K562 (cell line): ENCODE data around the gene DTD1. TPM values are rescaled to one million over a fixed set of nuclear protein-coding genes. Genes with fewer than 3 reads are reported as not detected.

ENCODE experiments used
- ATAC-seq: fragments of 200-7000 bp; cut with Tn5 transposase; 3 replicates; pipeline ENCODE4 v1.9.1; 2020; ENCODE audit warnings: moderate library complexity
- BruUV-seq: library from RNA; stranded (reverse); fragments of 400-500 nt; replicated peaks from 2 replicates; lab custom pipeline; 2021; lab: Mats Ljungman, UMichigan
- CTCF ChIA-PET: fragments of 300-600 bp; formaldehyde crosslinking; extraction: SDS; loops from one replicate; lab custom pipeline; 2021; ENCODE audit warnings: low intra/inter-chr PET ratio; lab: Yijun Ruan, JAX
- POLR2A ChIA-PET: fragments of 300-600, 350-650 bp; sonication (Branson Sonifier 250); formaldehyde crosslinking; extraction: SDS; loops from one replicate; lab custom pipeline; 2021; ENCODE audit warnings: antibody characterized with exemption, inconsistent platforms; lab: Yijun Ruan, JAX
- DNase-seq, 4 experiments: peaks; one replicate each; pipeline versions ENCODE4 v3.0.0 to v3.0.0-alpha.2; 2011 to 2018; ENCODE audit warnings: low spot score in 3 of 4, mixed read lengths in 3 of 4; ENCODE audit errors: extremely low read depth in 1 of 4
- FAIRE-seq: peaks from 2 replicates; lab custom pipeline; 2011; peaks lifted over from hg19 to GRCh38; lab: Jason Lieb, UNC
- H2AFZ ChIP-seq: 2 replicates; pipeline ENCODE4 v1.6.0; 2011; ENCODE audit warnings: low read depth, low read length, control low read depth, inconsistent platforms
- H3K27ac ChIP-seq: fragments of 200-600 bp; 3 replicates; pipeline ENCODE4 v1.8.0; 2011; ENCODE audit warnings: low read depth, mild to moderate bottlenecking, control low read depth, inconsistent platforms, low read length, moderate library complexity, mixed read lengths; ENCODE audit errors: extremely low read depth
- H3K27me3 ChIP-seq, 2 experiments: fragments of 300-600 bp in 1 of 2; 2 replicates in 1 of 2; 3 replicates in 1 of 2; pipeline versions ENCODE4 v1.6.0 to v1.8.0; 2011; ENCODE audit warnings: inconsistent platforms in 2 of 2, low read length in 2 of 2, mild to moderate bottlenecking in 1 of 2, mixed read lengths in 1 of 2, moderate library complexity in 1 of 2; ENCODE audit not compliant: control insufficient read depth in 2 of 2, insufficient read depth in 2 of 2
- H3K36me3 ChIP-seq: fragments of 300-600 bp; 3 replicates; pipeline ENCODE4 v1.8.0; 2011; ENCODE audit warnings: mild to moderate bottlenecking, low read length, inconsistent platforms; ENCODE audit not compliant: control insufficient read depth, insufficient read depth
- H3K4me1 ChIP-seq, 2 experiments: fragments of 200-600 bp in 1 of 2; replicated peaks in 1 of 2; 2 replicates in 1 of 2; 3 replicates in 1 of 2; pipeline versions ENCODE4 v1.5.1 to v1.8.0; 2011; ENCODE audit warnings: inconsistent platforms in 2 of 2, low read length in 2 of 2, mild to moderate bottlenecking in 1 of 2, mixed read lengths in 1 of 2, moderate library complexity in 1 of 2; ENCODE audit not compliant: control insufficient read depth in 2 of 2, insufficient read depth in 2 of 2
- H3K4me2 ChIP-seq: 2 replicates; pipeline ENCODE4 v1.6.1; 2011; ENCODE audit warnings: low read length, control low read depth, inconsistent platforms, mixed read lengths; ENCODE audit not compliant: insufficient read depth
- H3K4me3 ChIP-seq: fragments of 200-600 bp; sonication (generic), shearing (Covaris generic); 2 replicates; pipeline ENCODE4 v1.5.1; 2016; ENCODE audit warnings: control low read depth, inconsistent platforms
- H3K79me2 ChIP-seq: fragments of 200-600 bp; 3 replicates; pipeline ENCODE4 v1.8.0; 2011; ENCODE audit warnings: low read length, inconsistent platforms; ENCODE audit not compliant: control insufficient read depth, insufficient read depth
- H3K9ac ChIP-seq, 2 experiments: 2 replicates each; pipeline versions ENCODE4 v1.6.0 to v1.6.1; 2011; ENCODE audit warnings: low read depth in 2 of 2, low read length in 2 of 2, control low read depth in 1 of 2, inconsistent platforms in 1 of 2, mild to moderate bottlenecking in 1 of 2, mixed read lengths in 1 of 2; ENCODE audit not compliant: insufficient read depth in 1 of 2
- H3K9me1 ChIP-seq: one replicate; pipeline ENCODE4 v1.6.0; 2011; ENCODE audit warnings: inconsistent platforms, mild to moderate bottlenecking, low read length, moderate library complexity; ENCODE audit not compliant: control insufficient read depth, insufficient read depth
- H3K9me3 ChIP-seq: replicated peaks from 2 replicates; pipeline ENCODE4 v1.5.1; 2011; ENCODE audit warnings: low read depth, low read length, inconsistent platforms; ENCODE audit not compliant: control insufficient read depth, insufficient read depth
- H4K20me1 ChIP-seq: replicated peaks from 2 replicates; pipeline ENCODE4 v1.6.1; 2011; ENCODE audit warnings: low read length, inconsistent platforms, mixed read lengths; ENCODE audit not compliant: control insufficient read depth, insufficient read depth
- CHCHD3 ChIP-seq: fragments of 250-450 bp; sonication (Bioruptor Pico); IDR thresholded peaks from 2 replicates; pipeline ENCODE4 v2.1.2; 2022; ENCODE audit warnings: mild to moderate bottlenecking
- ELF2 ChIP-seq: fragments of 250-450 bp; sonication (Bioruptor Pico); IDR thresholded peaks from 2 replicates; pipeline ENCODE4 v1.5.0; 2021; ENCODE audit warnings: mild to moderate bottlenecking
- MAZ ChIP-seq, 2 experiments: fragments of 450-650 bp in 1 of 2; sonication (generic) in 1 of 2; formaldehyde crosslinking; IDR thresholded peaks in 1 of 2; conservative IDR thresholded peaks in 1 of 2; 2 replicates each; pipeline versions ENCODE4 v1.4.0 to v1.5.0; 2020; ENCODE audit warnings: mild to moderate bottlenecking in 1 of 2, missing genetic modification reagents in 1 of 2
- POLR2A ChIP-seq: fragments of 450-650 bp; conservative IDR thresholded peaks from 2 replicates; pipeline ENCODE4 v1.6.1; 2016
- ZNF696 ChIP-seq: fragments of 250-450 bp; sonication (Bioruptor Pico); conservative IDR thresholded peaks from 2 replicates; pipeline ENCODE4 v1.4.0; 2020; ENCODE audit warnings: mild to moderate bottlenecking, moderate library complexity
- ZSCAN29 ChIP-seq: fragments of 450-650 bp; IDR thresholded peaks from 2 replicates; pipeline ENCODE4 v1.6.1; 2017
- WGBS: fragments of 100-300 bp; shearing (Covaris generic); methylation state at CpG from one replicate; pipeline ENCODE4 v1.1.6; 2016; ENCODE audit warnings: low coverage, mixed read lengths; ENCODE audit not compliant: insufficient coverage; ENCODE audit errors: missing lambda C conversion rate; 5-methylcytosine and 5-hydroxymethylcytosine counted together
- in situ Hi-C: fragments of 300-500 bp; cut with MboI; formaldehyde crosslinking; loops from 4 replicates; pipeline ENCODE4 v1.15.0; 2018; ENCODE audit warnings: inconsistent platforms, mixed read lengths
- intact Hi-C: fragments of 100-400 bp; cut with micrococcal nuclease; formaldehyde crosslinking; loops from 2 replicates; pipeline ENCODE4 v1.14.2; 2022
- polyA plus RNA-seq, 8 experiments: library from polyadenylated mRNA; depleted of rRNA in 4 of 8; stranded (reverse) in 5 of 8; unstranded in 3 of 8; fragments of >200 nt; fragmentation: Nextera tagmentation in 2 of 8; fragmentation: Illumina TruSeq in 1 of 8; extraction: Ambion mirVana in 2 of 8; extraction: Trizol in 1 of 8; gene quantifications; 2 replicates each; pipeline versions ENCODE4 v1.2.1 to v1.2.3, GENCODE V29; 2011 to 2014; ENCODE audit warnings: inconsistent platforms in 1 of 8, missing spikeins in 1 of 8
- total RNA-seq, 7 experiments: library from RNA; depleted of rRNA in 6 of 7; stranded (reverse); fragments of >200 nt in 6 of 7; fragmentation: Illumina TruSeq in 2 of 7; extraction: Trizol in 2 of 7; gene quantifications; 2 replicates each; pipeline versions ENCODE4 v1.2.1 to v1.2.3, GENCODE V29; 2011 to 2021; ENCODE audit warnings: low replicate concordance in 1 of 7
- TF ChIP-seq, protein P1 (sequence below): fragments of 250-450 bp; sonication (Bioruptor Pico); IDR thresholded peaks from 2 replicates; pipeline ENCODE4 v1.4.0; 2020; ENCODE audit warnings: mild to moderate bottlenecking, moderate library complexity, borderline replicate concordance

Gene DTD1
- total and polyA plus RNA-seq, 9 of the 15 experiments (the other 6 are each of a cell fraction or from before 2014, with no cell fraction given) = 5.7 to 28.6 (median 26.8) TPM

- TF ChIP-seq, protein P1, sequence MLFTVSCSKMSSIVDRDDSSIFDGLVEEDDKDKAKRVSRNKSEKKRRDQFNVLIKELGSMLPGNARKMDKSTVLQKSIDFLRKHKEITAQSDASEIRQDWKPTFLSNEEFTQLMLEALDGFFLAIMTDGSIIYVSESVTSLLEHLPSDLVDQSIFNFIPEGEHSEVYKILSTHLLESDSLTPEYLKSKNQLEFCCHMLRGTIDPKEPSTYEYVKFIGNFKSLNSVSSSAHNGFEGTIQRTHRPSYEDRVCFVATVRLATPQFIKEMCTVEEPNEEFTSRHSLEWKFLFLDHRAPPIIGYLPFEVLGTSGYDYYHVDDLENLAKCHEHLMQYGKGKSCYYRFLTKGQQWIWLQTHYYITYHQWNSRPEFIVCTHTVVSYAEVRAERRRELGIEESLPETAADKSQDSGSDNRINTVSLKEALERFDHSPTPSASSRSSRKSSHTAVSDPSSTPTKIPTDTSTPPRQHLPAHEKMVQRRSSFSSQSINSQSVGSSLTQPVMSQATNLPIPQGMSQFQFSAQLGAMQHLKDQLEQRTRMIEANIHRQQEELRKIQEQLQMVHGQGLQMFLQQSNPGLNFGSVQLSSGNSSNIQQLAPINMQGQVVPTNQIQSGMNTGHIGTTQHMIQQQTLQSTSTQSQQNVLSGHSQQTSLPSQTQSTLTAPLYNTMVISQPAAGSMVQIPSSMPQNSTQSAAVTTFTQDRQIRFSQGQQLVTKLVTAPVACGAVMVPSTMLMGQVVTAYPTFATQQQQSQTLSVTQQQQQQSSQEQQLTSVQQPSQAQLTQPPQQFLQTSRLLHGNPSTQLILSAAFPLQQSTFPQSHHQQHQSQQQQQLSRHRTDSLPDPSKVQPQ (CRISPR knock-in tag) = no peak
- TF ChIP-seq ZSCAN29 = no peak
- no peak for TF ChIP-seq ZNF696 (CRISPR knock-in tag)
- no peak for TF ChIP-seq CHCHD3 (CRISPR knock-in tag)
- no peak for TF ChIP-seq ELF2
Measured at GRCh38 chr20:18654448-18654773, 66.6 kb downstream of the DTD1 start (continued).

- Histone ChIP-seq H2AFZ (no peak overlapping the region), H3K36me3 (no peaks in the 10 kb centered on the region), H3K4me3 (no peak overlapping the region), H3K4me1 (no peaks in the 10 kb centered on the region), H3K9ac (no peak overlapping the region), H3K79me2 (no peaks in the 10 kb centered on the region), H3K9me1 (no peaks in the 10 kb centered on the region), H3K4me2 (no peak overlapping the region), H3K9me3 (no peaks in the 10 kb centered on the region), H3K27ac (no peak overlapping the region), H3K27me3 (no peaks in the 10 kb centered on the region), H4K20me1 (no peaks in the 10 kb centered on the region)
- ChIA-PET CTCF (no interaction called here), POLR2A (no interaction called here)
- DNase-seq (no peak), FAIRE-seq (no peak), ATAC-seq (no peak)
- in situ Hi-C loops = no loop called here
- BruUV-seq = no TSS peak
- intact Hi-C loops = no loop called here
- WGBS = 23% methylated on average over 4 of the region's 4 CpGs
- TF ChIP-seq MAZ (CRISPR knock-in tag; conservative IDR thresholded peaks at IDR 0.05 in 1 of 2, IDR thresholded peaks at IDR 0.05 in 1 of 2) = no peak
- TF ChIP-seq POLR2A = no peak
Measured at GRCh38 chr20:18657575-18657974, 69.7 kb downstream of the DTD1 start.
